K562 (cell line): ENCODE data around the gene VEGFB. TPM values are rescaled to one million over a fixed set of nuclear protein-coding genes. Genes with fewer than 3 reads are reported as not detected.

ENCODE experiments used
- ATF3 ChIP-seq, 2 experiments: fragments of 450-650 bp in 1 of 2; sonication (generic) in 1 of 2; formaldehyde crosslinking in 1 of 2; IDR thresholded peaks in 1 of 2; conservative IDR thresholded peaks in 1 of 2; 2 replicates each; pipeline versions ENCODE4 v1.6.1 to v1.8.1; 2016 to 2023; ENCODE audit warnings: mild to moderate bottlenecking in 2 of 2, moderate library complexity in 2 of 2, inconsistent platforms in 1 of 2, missing genetic modification reagents in 1 of 2
- DPF2 ChIP-seq: fragments of 450-650 bp; IDR thresholded peaks from 2 replicates; pipeline ENCODE4 v1.6.1; 2016
- ETS2 ChIP-seq: IDR thresholded peaks from 2 replicates; pipeline ENCODE4 v1.6.1; 2016; ENCODE audit warnings: borderline replicate concordance, missing genetic modification characterization, mild to moderate bottlenecking, moderate library complexity, missing compliant biosample characterization; ENCODE audit not compliant: poor library complexity, severe bottlenecking
- FOXA1 ChIP-seq: fragments of 450-650 bp; IDR thresholded peaks from 2 replicates; pipeline ENCODE4 v1.6.1; 2016; ENCODE audit warnings: mild to moderate bottlenecking, borderline replicate concordance
- IRF9 ChIP-seq: fragments of 450-650 bp; IDR thresholded peaks from 2 replicates; pipeline ENCODE4 v1.6.1; 2016; ENCODE audit warnings: missing biosample characterization, missing genetic modification characterization
- KAT2B ChIP-seq: IDR thresholded peaks from one replicate; pipeline ENCODE4 v1.6.1; 2012; ENCODE audit warnings: low read depth, mild to moderate bottlenecking, control low read depth, inconsistent platforms, low read length, moderate library complexity
- KAT8 ChIP-seq: fragments of 450-650 bp; IDR thresholded peaks from 2 replicates; pipeline ENCODE4 v1.6.1; 2016; ENCODE audit warnings: low read depth, mild to moderate bottlenecking
- KDM1A ChIP-seq, 2 experiments: fragments of 450-650 bp; IDR thresholded peaks; 2 replicates each; pipeline ENCODE4 v1.6.1; 2016; ENCODE audit warnings: mild to moderate bottlenecking in 2 of 2
- MAFF ChIP-seq: IDR thresholded peaks from 2 replicates; pipeline ENCODE4 v1.6.1; 2012; ENCODE audit warnings: low read length, improper control_type of control experiment
- PTBP1 ChIP-seq: fragments of 200-400 bp; formaldehyde crosslinking; IDR thresholded peaks from 2 replicates; pipeline ENCODE4 v1.6.1; 2017; ENCODE audit warnings: low read depth, low read length
- RBFOX2 ChIP-seq: fragments of 200-400 bp; formaldehyde crosslinking; IDR thresholded peaks from 2 replicates; pipeline ENCODE4 v1.6.1; 2017; ENCODE audit warnings: low read depth, mild to moderate bottlenecking, low read length, moderate library complexity
- THAP12 ChIP-seq: fragments of 250-450 bp; sonication (Bioruptor Pico); IDR thresholded peaks from 2 replicates; pipeline ENCODE4 v1.9.0; 2021; ENCODE audit warnings: mild to moderate bottlenecking, inconsistent platforms
- ZBTB7A ChIP-seq: IDR thresholded peaks from 2 replicates; pipeline ENCODE4 v1.6.1; 2011; ENCODE audit warnings: low read depth, mild to moderate bottlenecking, low read length, moderate library complexity, borderline replicate concordance; ENCODE audit not compliant: control insufficient read depth
- ZNF592 ChIP-seq: fragments of 450-650 bp; IDR thresholded peaks from 2 replicates; pipeline ENCODE4 v1.6.1; 2017; ENCODE audit warnings: antibody characterized with exemption, mild to moderate bottlenecking
- polyA plus RNA-seq, 8 experiments: library from polyadenylated mRNA; depleted of rRNA in 4 of 8; stranded (reverse) in 5 of 8; unstranded in 3 of 8; fragments of >200 nt; fragmentation: Nextera tagmentation in 2 of 8; fragmentation: Illumina TruSeq in 1 of 8; extraction: Ambion mirVana in 2 of 8; extraction: Trizol in 1 of 8; gene quantifications; 2 replicates each; pipeline versions ENCODE4 v1.2.1 to v1.2.3, GENCODE V29; 2011 to 2014; ENCODE audit warnings: inconsistent platforms in 1 of 8, missing spikeins in 1 of 8
- total RNA-seq, 7 experiments: library from RNA; depleted of rRNA in 6 of 7; stranded (reverse); fragments of >200 nt in 6 of 7; fragmentation: Illumina TruSeq in 2 of 7; extraction: Trizol in 2 of 7; gene quantifications; 2 replicates each; pipeline versions ENCODE4 v1.2.1 to v1.2.3, GENCODE V29; 2011 to 2021; ENCODE audit warnings: low replicate concordance in 1 of 7
- TF ChIP-seq, protein P1 (sequence below): fragments of 250-450 bp; sonication (Bioruptor Pico); IDR thresholded peaks from 2 replicates; pipeline ENCODE4 v1.9.0; 2021; ENCODE audit warnings: mild to moderate bottlenecking
- TF ChIP-seq, protein P2 (sequence below): fragments of 250-450 bp; sonication (Bioruptor Pico); IDR thresholded peaks from 2 replicates; pipeline ENCODE4 v1.8.0; 2021; ENCODE audit warnings: borderline replicate concordance, mild to moderate bottlenecking, moderate library complexity; ENCODE audit not compliant: poor library complexity, severe bottlenecking

Gene VEGFB
- total and polyA plus RNA-seq, 9 of the 15 experiments (the other 6 are each of a cell fraction or from before 2014, with no cell fraction given), result 11.0 to 83.4 (median 25.7) TPM

DNA sequence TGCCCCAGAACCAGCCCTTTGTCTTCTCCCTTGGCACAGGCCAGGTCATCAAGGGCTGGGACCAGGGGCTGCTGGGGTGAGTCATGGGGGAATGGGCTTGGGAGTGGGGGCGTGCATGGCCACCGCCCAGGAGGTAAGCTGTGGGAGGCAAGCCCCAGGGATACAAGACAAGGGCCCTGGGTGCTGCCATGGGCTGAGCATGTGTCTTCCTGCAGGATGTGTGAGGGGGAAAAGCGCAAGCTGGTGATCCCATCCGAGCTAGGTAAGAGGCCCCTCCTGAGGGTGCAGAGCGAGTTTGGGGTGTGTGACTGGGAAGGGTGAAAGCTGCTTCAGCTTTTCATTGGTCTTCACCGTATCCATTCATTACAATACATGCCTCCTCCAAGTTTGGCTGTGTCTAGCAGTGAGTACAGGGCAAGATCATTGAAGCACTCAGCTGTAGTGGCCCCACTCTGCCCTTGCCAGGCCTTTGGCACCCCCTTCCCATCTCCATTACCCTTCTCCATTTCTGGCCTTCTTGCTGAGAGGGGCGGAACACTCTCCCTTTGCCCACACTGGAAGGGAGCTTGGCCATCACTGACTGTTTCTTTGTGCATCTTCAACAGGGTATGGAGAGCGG is 9.0 kb downstream of the VEGFB start (continued):
- TF ChIP-seq ZNF592 (no peak), KAT8 (no peak), KDM1A (IDR thresholded peaks at IDR 0.05) (no peak), THAP12 (no peak), ETS2 (tag) (no peak), KAT2B (no peak), FOXA1 (no peak), IRF9 (tag) (no peak), ATF3 (IDR thresholded peaks at IDR 0.05) (peak; percentile 40; the same call in 1 of the 2 replicates), ATF3 (CRISPR knock-in tag; conservative IDR thresholded peaks at IDR 0.05) (no peak), MAFF (no peak), ZBTB7A (peak; percentile 57; the same call in 1 of the 2 replicates), PTBP1 (no peak), RBFOX2 (peak; percentile 52; the same call in 1 of the 2 replicates), DPF2 (no peak)
- TF ChIP-seq, protein P1, sequence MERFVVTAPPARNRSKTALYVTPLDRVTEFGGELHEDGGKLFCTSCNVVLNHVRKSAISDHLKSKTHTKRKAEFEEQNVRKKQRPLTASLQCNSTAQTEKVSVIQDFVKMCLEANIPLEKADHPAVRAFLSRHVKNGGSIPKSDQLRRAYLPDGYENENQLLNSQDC, result no peak
- TF ChIP-seq, protein P2, sequence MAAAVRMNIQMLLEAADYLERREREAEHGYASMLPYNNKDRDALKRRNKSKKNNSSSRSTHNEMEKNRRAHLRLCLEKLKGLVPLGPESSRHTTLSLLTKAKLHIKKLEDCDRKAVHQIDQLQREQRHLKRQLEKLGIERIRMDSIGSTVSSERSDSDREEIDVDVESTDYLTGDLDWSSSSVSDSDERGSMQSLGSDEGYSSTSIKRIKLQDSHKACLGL (CRISPR knock-in tag), result no peak
